ENCODE data around the gene CYP17A1.

CYP17A1 gene

GRCh38 chr10:102814873-102815661 lies 22.1 kb downstream of the CYP17A1 start:
- TF ChIP-seq CTCF (conservative IDR thresholded peaks at IDR 0.05; ENCODE audit: low read depth): no peak
- ChIA-PET POLR2A (ENCODE audit: low non-redundant PET) (no interaction called here), CTCF (no interaction called here)
- peak overlapping the region; percentile 82 for H3K27ac ChIP-seq
- no peak for DNase-seq (ENCODE audit: low spot score)

DNA sequence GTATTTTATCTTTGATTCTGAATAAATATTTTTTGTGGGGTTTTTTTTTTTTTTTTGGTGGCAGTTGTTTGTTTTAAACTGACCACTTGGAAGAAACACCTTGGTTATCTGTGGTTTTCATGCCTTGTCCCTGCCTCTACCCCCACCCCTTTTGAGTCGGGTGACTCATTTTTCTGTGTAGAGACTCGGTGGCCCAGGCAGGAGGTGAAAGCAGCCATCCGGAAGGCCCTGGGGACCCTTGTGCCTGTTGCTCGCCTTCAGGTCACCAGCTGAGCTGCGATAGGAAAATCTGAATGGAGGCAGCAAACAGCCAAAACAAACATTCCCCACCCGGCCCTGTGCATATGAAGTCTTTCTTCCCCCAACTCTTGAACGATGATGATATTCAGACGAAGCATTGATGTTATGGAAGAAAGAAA lies 22.8 kb downstream of the CYP17A1 start:
- ChIA-PET CTCF (no interaction called here), POLR2A (ENCODE audit: low non-redundant PET) (no interaction called here)
- no peak for DNase-seq (ENCODE audit: low spot score)
- no peak for TF ChIP-seq CTCF (conservative IDR thresholded peaks at IDR 0.05; ENCODE audit: low read depth)
- H3K27ac ChIP-seq: peak overlapping the region; percentile 82

DNA sequence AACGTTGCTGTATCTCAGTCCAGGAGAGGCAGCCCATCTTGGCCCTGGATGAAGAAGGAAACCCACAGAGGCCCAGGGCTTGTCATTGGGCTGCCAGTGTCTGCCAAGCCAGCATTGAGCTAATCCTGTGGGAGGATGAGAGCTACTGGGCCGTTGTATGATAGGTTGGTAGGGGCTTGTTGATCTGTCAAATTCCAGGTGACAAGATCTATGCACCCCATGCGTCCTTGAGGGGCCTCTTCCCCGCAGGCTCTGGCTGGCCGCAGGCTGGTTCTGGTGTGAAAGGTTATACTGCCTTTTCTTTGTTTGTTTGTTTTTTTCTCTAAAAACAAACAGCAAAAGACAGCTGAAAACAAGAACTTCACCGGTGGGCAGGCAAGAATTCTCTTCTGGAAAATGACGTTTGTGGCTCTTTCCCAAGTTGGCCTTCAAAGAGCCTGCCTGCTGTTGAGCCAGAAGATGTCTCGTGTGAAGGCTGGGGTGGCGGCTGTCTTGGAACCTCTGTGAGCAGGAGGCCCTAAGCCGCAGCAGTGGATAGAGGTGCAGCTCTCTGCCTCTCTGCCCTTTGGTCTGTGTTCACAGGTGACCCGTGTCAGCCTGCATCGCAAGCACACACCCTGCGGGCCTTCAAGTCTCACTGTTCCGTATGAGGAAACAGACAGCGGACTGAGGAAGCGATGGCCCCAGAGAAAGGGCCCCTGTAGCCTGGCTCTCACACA lies 23.3 kb downstream of the CYP17A1 start:
- no peak for TF ChIP-seq CTCF (conservative IDR thresholded peaks at IDR 0.05; ENCODE audit: low read depth)
- peak overlapping the region; percentile 82 for H3K27ac ChIP-seq
- POLR2A ChIA-PET (ENCODE audit: low non-redundant PET): no interaction called here
- CTCF ChIA-PET: no interaction called here
- no peak for DNase-seq (ENCODE audit: low spot score)

DNA sequence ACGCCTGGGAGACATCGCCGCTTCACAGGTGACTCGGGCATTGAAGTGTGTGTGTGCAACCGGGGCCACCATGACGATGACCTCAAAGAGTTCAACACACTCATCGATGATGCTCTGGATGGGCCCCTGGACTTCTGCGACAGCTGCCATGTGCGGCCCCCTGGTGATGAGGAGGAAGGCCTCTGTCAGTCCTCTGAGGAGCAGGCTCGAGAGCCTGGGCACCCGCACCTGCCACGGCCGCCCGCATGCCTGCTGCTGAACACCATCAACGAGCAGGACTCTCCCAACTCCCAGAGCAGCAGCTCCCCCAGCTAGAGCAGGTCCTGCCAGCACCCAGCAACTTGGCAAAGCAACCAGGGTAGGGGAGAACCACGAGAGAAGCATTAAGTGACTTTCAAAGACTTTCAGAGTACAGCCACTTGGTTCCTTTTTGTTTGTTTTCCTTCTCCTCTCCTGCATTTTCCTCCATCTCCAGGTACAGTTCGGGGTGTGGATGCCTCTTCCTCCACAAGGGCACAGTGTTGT lies 24.1 kb downstream of the CYP17A1 start:
- ChIA-PET POLR2A (ENCODE audit: low non-redundant PET) (no interaction called here), CTCF (no interaction called here)
- TF ChIP-seq CTCF (conservative IDR thresholded peaks at IDR 0.05; ENCODE audit: low read depth): no peak
- H3K27ac ChIP-seq: peak overlapping the region; percentile 27; the same call in 1 of the 2 replicates
- DNase-seq (ENCODE audit: low spot score): no peak

GRCh38 chr10:102812231-102812876 lies 24.9 kb downstream of the CYP17A1 start:
- CTCF ChIA-PET: interaction anchor here (0.6 to 0.9 kb wide), 2 partner anchors 25 to 99 kb away, joined by 3 to 4 read pairs; no protein-coding TSS in a partner anchor
- POLR2A ChIA-PET (ENCODE audit: low non-redundant PET): interaction anchor here (0.8 kb wide), 1 partner anchor 8 kb away, joined by 3 read pairs; no protein-coding TSS in a partner anchor
- no peak for DNase-seq (ENCODE audit: low spot score)
- no peak for TF ChIP-seq CTCF (conservative IDR thresholded peaks at IDR 0.05; ENCODE audit: low read depth)
- peak overlapping the region; percentile 27; the same call in 1 of the 2 replicates for H3K27ac ChIP-seq

GRCh38 chr10:102811346-102811745 lies 25.9 kb downstream of the CYP17A1 start:
- POLR2A ChIA-PET (ENCODE audit: low non-redundant PET): interaction anchor here (0.8 kb wide), 1 partner anchor 9 kb away, joined by 3 read pairs; no protein-coding TSS in a partner anchor
- DNase-seq (ENCODE audit: low spot score): no peak
- no peak overlapping the region for H3K27ac ChIP-seq
- no peak for TF ChIP-seq CTCF (conservative IDR thresholded peaks at IDR 0.05; ENCODE audit: low read depth)
- CTCF ChIA-PET: interaction anchor here (0.7 kb wide), 1 partner anchor 13 kb away, joined by 3 read pairs; no protein-coding TSS in a partner anchor
